T-cell (primary cell): Measurements from ENCODE around the gene ZNF740. TPM values are rescaled to one million over a fixed set of nuclear protein-coding genes. Genes with fewer than 3 reads are reported as not detected.

ENCODE experiments used
- ATAC-seq, 4 experiments: fragments of 200-7000 bp in 3 of 4; fragments of 150-1000 bp in 1 of 4; cut with Tn5 transposase; replicated peaks in 1 of 4; 1 replicate in 3 of 4; 2 replicates in 1 of 4; pipeline ENCODE4 v1.10.0; 2021; ENCODE audit warnings: moderate library complexity in 3 of 4, mild to moderate bottlenecking in 2 of 4, moderate number of reproducible peaks in 1 of 4
- CTCF ChIA-PET, 2 donors: fragments of 300-600 bp; sonication (Branson Sonifier 250); formaldehyde crosslinking; loops; one replicate each; lab custom pipeline; 2022; ENCODE audit warnings: antibody characterized with exemption in 2 of 2; lab: Charles Lee
- POLR2A ChIA-PET, 2 donors: fragments of 300-600 bp; sonication (Branson Sonifier 250); formaldehyde crosslinking; loops; one replicate each; lab custom pipeline; 2022; ENCODE audit warnings: antibody characterized with exemption in 2 of 2; lab: Charles Lee
- DNase-seq, 35 experiments: peaks; one replicate each; pipeline versions ENCODE4 v3.0.0 to v3.0.0-alpha.2; 2013 to 2023
- H3K27ac ChIP-seq: one replicate; pipeline ENCODE4 v1.5.1; 2013; ENCODE audit warnings: low read length
- H3K27me3 ChIP-seq, 2 experiments: replicated peaks in 1 of 2; 1 replicate in 1 of 2; 2 replicates in 1 of 2; pipeline versions ENCODE4 v1.6.1 to v1.7.0; 2013; ENCODE audit warnings: low read length in 1 of 2, mixed read lengths in 1 of 2; ENCODE audit not compliant: control insufficient read depth in 2 of 2, insufficient read depth in 2 of 2; ENCODE audit errors: extremely low read depth in 1 of 2
- H3K36me3 ChIP-seq, 2 donors: 1 replicate in 1 of 2; 2 replicates in 1 of 2; pipeline versions ENCODE4 v1.6.1 to v1.7.0; 2013; ENCODE audit warnings: low read length in 1 of 2; ENCODE audit not compliant: control insufficient read depth in 2 of 2, insufficient read depth in 1 of 2; ENCODE audit errors: extremely low read depth in 1 of 2
- H3K4me1 ChIP-seq, 2 experiments: 1 replicate in 1 of 2; 2 replicates in 1 of 2; pipeline versions ENCODE4 v1.6.1 to v1.7.0; 2013; ENCODE audit warnings: low read length in 2 of 2, mixed read lengths in 1 of 2; ENCODE audit not compliant: insufficient read depth in 2 of 2, control insufficient read depth in 1 of 2; ENCODE audit errors: extremely low read depth in 1 of 2
- H3K4me3 ChIP-seq, 2 donors: 1 replicate in 1 of 2; 2 replicates in 1 of 2; pipeline versions ENCODE4 v1.5.1 to v1.7.0; 2013; ENCODE audit warnings: mild to moderate bottlenecking in 2 of 2, low read length in 1 of 2, moderate library complexity in 1 of 2; ENCODE audit not compliant: control insufficient read depth in 1 of 2; ENCODE audit errors: extremely low read depth in 1 of 2
- H3K9me3 ChIP-seq: 2 replicates; pipeline ENCODE4 v1.7.0; 2013
- H3K27ac Mint-ChIP-seq, 2 donors: one replicate each; pipeline ENCODE4 v1.8.0; 2020 to 2021; ENCODE audit warnings: mild to moderate bottlenecking in 2 of 2, mixed read lengths in 2 of 2
- H3K27me3 Mint-ChIP-seq, 2 donors: one replicate each; pipeline ENCODE4 v1.8.0; 2021 to 2022; ENCODE audit warnings: mixed read lengths in 2 of 2
- H3K36me3 Mint-ChIP-seq: one replicate; pipeline ENCODE4 v1.8.0; 2021; ENCODE audit warnings: mixed read lengths
- H3K4me1 Mint-ChIP-seq, 3 donors: one replicate each; pipeline ENCODE4 v1.8.0; 2020 to 2022; ENCODE audit warnings: mixed read lengths in 3 of 3, mild to moderate bottlenecking in 1 of 3
- H3K4me3 Mint-ChIP-seq, 3 donors: one replicate each; pipeline ENCODE4 v1.8.0; 2020 to 2022; ENCODE audit warnings: mild to moderate bottlenecking in 3 of 3, mixed read lengths in 3 of 3, moderate library complexity in 3 of 3
- H3K9me3 Mint-ChIP-seq, 3 donors: one replicate each; pipeline ENCODE4 v1.8.0; 2020 to 2022; ENCODE audit warnings: mixed read lengths in 3 of 3
- WGBS: methylation state at CpG from one replicate; pipeline ENCODE4 v1.1.5; 2013; ENCODE audit warnings: missing lambda C conversion rate; ENCODE audit not compliant: insufficient coverage; 5-methylcytosine and 5-hydroxymethylcytosine counted together
- total RNA-seq, 35 experiments: library from RNA in 6 of 35; stranded (reverse) in 6 of 35; fragments of 120-200 nt in 1 of 35; gene quantifications; one replicate each; pipeline versions ENCODE4 v1.2.1 to v1.2.4 and lab custom pipeline; 2013 to 2026

Gene ZNF740
- total RNA-seq, 5 donors from 2014 or later (not counting 1 experiment from before 2014, with no cell fraction given): 36.4 to 94.2 (median 83.9) TPM

- peaks cover 65 to 82% (median 71%) of the 10 kb centered on the region in 3 donors for H3K4me1 Mint-ChIP-seq
- no CpG with 5 or more reads among the region's 5 CpGs for WGBS
- POLR2A ChIA-PET: no interaction called here
These were observed 41.7 kb downstream of the ZNF740 start for GRCh38 chr12:53222170-53222721.

DNA sequence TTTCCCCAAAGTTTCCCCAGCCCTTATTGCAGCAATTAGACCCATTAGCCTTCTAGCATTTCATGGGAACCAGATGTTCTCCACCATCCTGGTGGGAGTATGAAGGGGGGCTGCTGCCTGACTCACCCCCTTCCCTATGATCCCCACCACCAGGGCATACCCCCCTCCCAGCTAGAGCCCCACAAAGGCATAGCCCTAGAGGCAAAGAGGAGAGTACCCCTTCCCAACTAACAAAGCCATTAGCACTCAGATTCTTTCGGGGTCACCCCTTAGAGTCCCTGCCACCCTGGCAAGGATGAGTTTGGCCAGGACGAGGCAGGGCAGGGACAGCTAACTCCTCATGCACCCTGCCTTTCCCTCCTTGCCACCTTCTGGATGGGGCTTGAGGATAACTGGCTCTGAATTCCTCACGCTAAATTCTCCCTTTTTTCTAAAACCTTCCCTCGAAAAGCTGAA, 42.3 kb downstream of the ZNF740 start:
- peaks cover 60 to 78% (median 67%) of the 10 kb centered on the region in 3 donors for H3K4me1 Mint-ChIP-seq
- Histone ChIP-seq H3K36me3 (peaks cover 0 to 2% of the 10 kb centered on the region in 2 donors), H3K9me3 (no peaks in the 10 kb centered on the region), H3K27ac (peak overlapping the region; percentile 82), H3K4me1 (peaks cover 38 to 87% of the 10 kb centered on the region in 2 experiments), H3K4me3 (no peak overlapping the region), H3K27me3 (no peaks in the 10 kb centered on the region)
- H3K27ac Mint-ChIP-seq: peak overlapping the region; percentile 94 to 98
- ChIA-PET CTCF (interaction anchor here in 1 of 2 donors (0.6 to 1.3 kb wide), 5 partner anchors 22 to 190 kb away, joined by 3 to 4 read pairs (median 3); partner anchors contain the start of gene ESPL1), POLR2A (no interaction called here)
- no CpG with 5 or more reads among the region's 4 CpGs for WGBS
- H3K36me3 Mint-ChIP-seq: peaks cover 9% of the 10 kb centered on the region
- H3K9me3 Mint-ChIP-seq: no peaks in the 10 kb centered on the region
- ATAC-seq (no peak), DNase-seq (no peak)
- no peaks in the 10 kb centered on the region for H3K27me3 Mint-ChIP-seq
- H3K4me3 Mint-ChIP-seq: peak overlapping the region; percentile 68 to 95 (median 75)

More at GRCh38 chr12:53222170-53222721, 41.7 kb downstream of the ZNF740 start:
- Histone ChIP-seq H3K4me3 (peak overlapping the region in 1 of 2 donors; percentile 33), H3K36me3 (peaks cover 0 to 2% of the 10 kb centered on the region in 2 donors), H3K27ac (peak overlapping the region; percentile 82), H3K4me1 (peaks cover 43 to 88% of the 10 kb centered on the region in 2 experiments), H3K27me3 (no peaks in the 10 kb centered on the region), H3K9me3 (no peaks in the 10 kb centered on the region)
- CTCF ChIA-PET: interaction anchor here in 1 of 2 donors (0.6 to 1.3 kb wide), 2 partner anchors 29 to 72 kb away, joined by 3 read pairs; a partner anchor contains a TSS
- no peak for ATAC-seq
- H3K36me3 Mint-ChIP-seq: peaks cover 9% of the 10 kb centered on the region
- peak overlapping the region; percentile 68 to 95 (median 75) for H3K4me3 Mint-ChIP-seq
- no peaks in the 10 kb centered on the region for H3K27me3 Mint-ChIP-seq
- H3K9me3 Mint-ChIP-seq: no peaks in the 10 kb centered on the region
- H3K27ac Mint-ChIP-seq: peak overlapping the region; percentile 94 to 98
- DNase-seq: no peak

DNA sequence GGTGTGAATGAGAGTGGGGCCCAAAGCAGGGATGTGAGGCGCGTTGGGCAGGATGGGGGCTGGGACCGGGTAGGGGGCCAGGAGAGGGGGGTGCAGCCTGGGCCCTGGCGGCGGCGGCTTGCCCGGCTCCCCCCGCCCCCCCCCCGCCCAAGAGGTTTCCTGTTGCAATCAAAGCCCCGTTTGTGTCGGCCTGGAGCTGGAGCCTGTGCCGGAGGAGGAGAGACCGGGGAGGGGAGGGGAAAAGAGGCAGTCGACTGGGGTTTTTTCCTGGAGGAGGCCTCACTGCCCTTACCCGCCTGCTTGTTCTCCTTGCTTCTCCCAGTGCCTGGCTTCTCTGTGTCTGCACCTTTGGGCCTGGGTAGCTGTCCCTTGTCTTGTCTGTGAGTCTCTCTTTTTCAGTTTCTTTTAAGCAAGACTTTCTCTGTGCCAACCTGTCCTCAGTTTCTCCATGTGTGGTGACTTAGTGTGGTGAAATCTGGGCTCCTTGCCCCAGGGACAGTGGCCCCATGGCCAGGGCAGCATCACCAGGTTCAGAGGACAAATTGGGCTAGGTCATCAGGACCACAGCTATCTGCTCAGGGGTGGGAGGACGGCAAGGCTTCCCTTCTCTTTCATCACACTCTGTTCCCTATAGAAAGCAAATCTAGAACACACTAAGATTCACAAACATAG, 43.0 kb downstream of the ZNF740 start:
- CTCF ChIA-PET: interaction anchor here in 1 of 2 donors (0.6 to 1.3 kb wide), 5 partner anchors 22 to 189 kb away, joined by 3 to 4 read pairs (median 4); partner anchors contain the start of gene ESPL1
- Mint-ChIP-seq H3K4me3 (peak overlapping the region; percentile 39 to 95 (median 75)), H3K27me3 (no peaks in the 10 kb centered on the region)

GRCh38 chr12:53224061-53224896, 43.8 kb downstream of the ZNF740 start:
- Mint-ChIP-seq H3K9me3 (no peaks in the 10 kb centered on the region), H3K4me1 (peaks cover 60 to 66% (median 64%) of the 10 kb centered on the region in 3 donors), H3K27me3 (no peaks in the 10 kb centered on the region), H3K27ac (peak overlapping the region; percentile 91 to 94), H3K36me3 (peaks cover 8% of the 10 kb centered on the region), H3K4me3 (peak overlapping the region; percentile 39 to 95 (median 55))
- Histone ChIP-seq H3K9me3 (no peaks in the 10 kb centered on the region), H3K27me3 (no peaks in the 10 kb centered on the region), H3K36me3 (peaks cover 0 to 2% of the 10 kb centered on the region in 2 donors), H3K27ac (peak overlapping the region; percentile 82), H3K4me1 (peaks cover 32 to 80% of the 10 kb centered on the region in 2 experiments), H3K4me3 (peak overlapping the region in 1 of 2 donors; percentile 25)
- DNase-seq (no peak), ATAC-seq (no peak)
- ChIA-PET CTCF (interaction anchor here in 1 of 2 donors (1.0 to 1.1 kb wide), 3 partner anchors 21 to 44 kb away, joined by 3 to 4 read pairs (median 4); partner anchors contain the start of gene ESPL1), POLR2A (no interaction called here)
- 71% methylated on average over 11 of the region's 11 CpGs for WGBS

More for the DNA sequence above, 43.0 kb downstream of the ZNF740 start:
- DNase-seq (peak in 12 of 35 experiments; percentile 24 to 65 (median 36)), ATAC-seq (no peak)
- H3K27ac Mint-ChIP-seq: peak overlapping the region; percentile 94 to 98
- POLR2A ChIA-PET: interaction anchor here in 1 of 2 donors (0.6 kb wide), 1 partner anchor 24 kb away, joined by 9 read pairs; no protein-coding TSS in a partner anchor
- no peaks in the 10 kb centered on the region for H3K27me3 ChIP-seq
- H3K36me3 Mint-ChIP-seq: peaks cover 9% of the 10 kb centered on the region
- H3K4me1 ChIP-seq: peaks cover 32 to 80% of the 10 kb centered on the region in 2 experiments
- peak overlapping the region; percentile 82 for H3K27ac ChIP-seq
- peaks cover 0 to 2% of the 10 kb centered on the region in 2 donors for H3K36me3 ChIP-seq
- peak overlapping the region; percentile 1 to 25 for H3K4me3 ChIP-seq
- WGBS: 28% methylated on average over 8 of the region's 16 CpGs
- H3K9me3 ChIP-seq: no peaks in the 10 kb centered on the region
- H3K9me3 Mint-ChIP-seq: no peaks in the 10 kb centered on the region
- peaks cover 58 to 71% (median 64%) of the 10 kb centered on the region in 3 donors for H3K4me1 Mint-ChIP-seq

DNA sequence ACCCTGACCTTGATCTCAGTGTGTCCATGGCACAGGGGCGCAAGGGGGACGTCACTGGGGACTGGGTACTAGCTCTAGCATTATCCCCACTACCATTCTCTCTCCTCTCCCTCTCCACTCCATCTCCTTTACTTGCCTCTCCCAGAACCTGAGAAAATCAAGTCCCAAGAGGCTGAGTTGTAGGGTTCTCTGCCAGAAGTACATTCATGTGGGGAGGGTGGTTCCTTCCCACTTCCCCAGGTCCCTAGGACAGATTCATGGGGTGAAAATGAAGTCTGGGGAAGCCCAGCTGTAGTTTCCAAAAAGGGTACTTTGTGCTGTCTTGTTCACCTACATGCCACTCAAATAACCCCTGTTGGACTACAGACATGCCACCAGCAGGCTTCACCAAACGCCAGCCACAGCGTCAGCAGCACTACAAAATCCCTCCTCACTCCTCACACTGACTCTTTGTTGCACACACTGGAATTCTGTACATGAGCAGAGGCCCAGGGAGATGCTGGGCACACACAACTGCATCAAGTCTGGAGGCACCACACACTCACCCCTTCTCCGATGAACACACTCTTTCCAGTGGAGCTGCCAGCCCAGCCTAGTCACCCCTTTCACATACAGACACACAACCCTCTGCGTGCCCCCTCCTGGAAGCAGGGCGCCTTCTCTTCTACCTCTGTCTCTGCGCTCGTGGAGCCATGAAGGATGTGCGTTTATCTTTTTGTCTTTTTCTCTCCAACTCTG, 44.5 kb downstream of the ZNF740 start:
- ChIA-PET CTCF (interaction anchor here in 1 of 2 donors (1.1 kb wide), 1 partner anchor 42 kb away, joined by 3 read pairs; no protein-coding TSS in a partner anchor), POLR2A (no interaction called here)
- WGBS: 89% methylated on average over 7 of the region's 10 CpGs
- Histone ChIP-seq H3K4me3 (no peak overlapping the region), H3K36me3 (peaks cover 0 to 2% of the 10 kb centered on the region in 2 donors), H3K4me1 (peaks cover 32 to 82% of the 10 kb centered on the region in 2 experiments), H3K9me3 (no peaks in the 10 kb centered on the region), H3K27me3 (no peaks in the 10 kb centered on the region), H3K27ac (peak overlapping the region; percentile 38)
- peak overlapping the region in 1 of 3 donors; percentile 95 for H3K4me3 Mint-ChIP-seq
- H3K27me3 Mint-ChIP-seq: no peaks in the 10 kb centered on the region
- H3K9me3 Mint-ChIP-seq: no peaks in the 10 kb centered on the region
- H3K27ac Mint-ChIP-seq: peak overlapping the region; percentile 91 to 94
- H3K36me3 Mint-ChIP-seq: peaks cover 4% of the 10 kb centered on the region
- DNase-seq (no peak), ATAC-seq (no peak)
- peaks cover 66 to 69% (median 67%) of the 10 kb centered on the region in 3 donors for H3K4me1 Mint-ChIP-seq
